H9 (cell line): Measurements from ENCODE around the gene MYMX. TPM values are rescaled to one million over a fixed set of nuclear protein-coding genes. Genes with fewer than 3 reads are reported as not detected.

Experiments used
- DNase-seq: peaks from one replicate; pipeline ENCODE4 v3.0.0-alpha.2; 2017
- H2AFZ ChIP-seq: one replicate; pipeline ENCODE4 v1.6.1; 2013; ENCODE audit warnings: mild to moderate bottlenecking, low read length, control low read depth, moderate library complexity
- H2AK5ac ChIP-seq: 2 replicates; pipeline ENCODE4 v1.6.1; 2013; ENCODE audit warnings: low read length, control low read depth, mixed read lengths; ENCODE audit not compliant: insufficient read length
- H2BK120ac ChIP-seq: one replicate; pipeline ENCODE4 v1.6.1; 2013; ENCODE audit warnings: low read depth, mild to moderate bottlenecking, low read length, control low read depth, inconsistent platforms; ENCODE audit not compliant: poor library complexity, severe bottlenecking
- H2BK12ac ChIP-seq: 2 replicates; pipeline ENCODE4 v1.6.1; 2013; ENCODE audit warnings: low read length, control low read depth, mixed read lengths, low read depth; ENCODE audit not compliant: insufficient read length
- H2BK15ac ChIP-seq: 2 replicates; pipeline ENCODE4 v1.6.1; 2013; ENCODE audit warnings: low read depth, low read length, control low read depth
- H2BK20ac ChIP-seq: one replicate; pipeline ENCODE4 v1.6.1; 2013; ENCODE audit warnings: low read depth, mild to moderate bottlenecking, low read length, control low read depth, inconsistent platforms; ENCODE audit not compliant: poor library complexity, severe bottlenecking
- H2BK5ac ChIP-seq: 2 replicates; pipeline ENCODE4 v1.6.1; 2013; ENCODE audit warnings: low read length, control low read depth, mixed read lengths; ENCODE audit not compliant: insufficient read length
- H3K14ac ChIP-seq: 2 replicates; pipeline ENCODE4 v1.6.1; 2013; ENCODE audit warnings: low read length, control low read depth; ENCODE audit not compliant: insufficient read depth
- H3K18ac ChIP-seq: 2 replicates; pipeline ENCODE4 v1.6.1; 2013; ENCODE audit warnings: low read depth, mild to moderate bottlenecking, mixed read lengths, low read length, control low read depth; ENCODE audit not compliant: insufficient read length
- H3K23ac ChIP-seq: 2 replicates; pipeline ENCODE4 v1.6.1; 2013; ENCODE audit warnings: low read length, control low read depth, mixed read lengths, low read depth; ENCODE audit not compliant: insufficient read length
- H3K23me2 ChIP-seq: 2 replicates; pipeline ENCODE4 v1.6.1; 2013; ENCODE audit warnings: low read depth, mild to moderate bottlenecking, mixed read lengths, low read length, control low read depth; ENCODE audit not compliant: insufficient read length, poor library complexity, severe bottlenecking
- H3K27ac ChIP-seq: 2 replicates; pipeline ENCODE4 v1.5.1; 2013; ENCODE audit warnings: low read length, control low read depth, mixed read lengths, low read depth; ENCODE audit not compliant: insufficient read length
- H3K27me3 ChIP-seq: 2 replicates; pipeline ENCODE4 v1.6.1; 2013; ENCODE audit warnings: low read length, control low read depth, inconsistent platforms; ENCODE audit not compliant: insufficient read depth
- H3K4ac ChIP-seq: 2 replicates; pipeline ENCODE4 v1.6.1; 2013; ENCODE audit warnings: low read depth, mild to moderate bottlenecking, control low read depth, inconsistent platforms, low read length, moderate library complexity
- H3K4me1 ChIP-seq: 2 replicates; pipeline ENCODE4 v1.6.1; 2013; ENCODE audit warnings: low read length, control low read depth, inconsistent platforms; ENCODE audit not compliant: insufficient read depth
- H3K4me2 ChIP-seq: 2 replicates; pipeline ENCODE4 v1.6.1; 2013; ENCODE audit warnings: low read length, control low read depth, mixed read lengths; ENCODE audit not compliant: insufficient read length, insufficient read depth
- H3K56ac ChIP-seq: 2 replicates; pipeline ENCODE4 v1.6.1; 2013; ENCODE audit warnings: low read depth, mild to moderate bottlenecking, mixed read lengths, low read length, control low read depth; ENCODE audit not compliant: insufficient read length
- H3K79me1 ChIP-seq: 2 replicates; pipeline ENCODE4 v1.6.1; 2013; ENCODE audit warnings: low read depth, mild to moderate bottlenecking, moderate library complexity, low read length, control low read depth, inconsistent platforms; ENCODE audit not compliant: insufficient read depth, poor library complexity, severe bottlenecking
- H3K79me2 ChIP-seq: 2 replicates; pipeline ENCODE4 v1.6.1; 2013; ENCODE audit warnings: low read length, control low read depth, inconsistent platforms; ENCODE audit not compliant: insufficient read depth
- H3K9ac ChIP-seq: 2 replicates; pipeline ENCODE4 v1.6.1; 2013; ENCODE audit warnings: low read length, control low read depth, mixed read lengths; ENCODE audit not compliant: insufficient read length; ENCODE audit errors: extremely low read depth
- H3K9me3 ChIP-seq: one replicate; pipeline ENCODE4 v1.6.1; 2013; ENCODE audit warnings: low read depth, low read length, inconsistent platforms; ENCODE audit not compliant: control insufficient read depth
- H3T11ph ChIP-seq: one replicate; pipeline ENCODE4 v1.6.1; 2013; ENCODE audit warnings: mild to moderate bottlenecking, low read length, control low read depth, inconsistent platforms
- H4K20me1 ChIP-seq: one replicate; pipeline ENCODE4 v1.6.1; 2013; ENCODE audit not compliant: control insufficient read depth, insufficient read length, insufficient read depth
- H4K5ac ChIP-seq: 2 replicates; pipeline ENCODE4 v1.6.1; 2013; ENCODE audit warnings: low read depth, mild to moderate bottlenecking, mixed read lengths, low read length, control low read depth; ENCODE audit not compliant: insufficient read length
- H4K8ac ChIP-seq: replicated peaks from 2 replicates; pipeline ENCODE4 v1.6.1; 2013; ENCODE audit warnings: low read length, control low read depth, mixed read lengths, low read depth; ENCODE audit not compliant: insufficient read length
- H4K91ac ChIP-seq: 2 replicates; pipeline ENCODE4 v1.6.1; 2013; ENCODE audit warnings: low read depth, mild to moderate bottlenecking, moderate library complexity, mixed read lengths, low read length, control low read depth; ENCODE audit not compliant: insufficient read length
- H3K27ac Mint-ChIP-seq, 3 experiments: 2 replicates in 2 of 3; 3 replicates in 1 of 3; pipeline ENCODE4 v1.8.0; 2020 to 2021; ENCODE audit warnings: mixed read lengths in 3 of 3, mild to moderate bottlenecking in 1 of 3, moderate library complexity in 1 of 3
- H3K27me3 Mint-ChIP-seq: 2 replicates; pipeline ENCODE4 v1.8.0; 2021; ENCODE audit warnings: low read depth, mild to moderate bottlenecking, moderate library complexity, mixed read lengths
- H3K36me3 Mint-ChIP-seq, 3 experiments: 2 replicates in 2 of 3; 3 replicates in 1 of 3; pipeline ENCODE4 v1.8.0; 2020 to 2021; ENCODE audit warnings: low read depth in 3 of 3, mixed read lengths in 3 of 3; ENCODE audit not compliant: insufficient read depth in 1 of 3
- H3K4me1 Mint-ChIP-seq, 2 experiments: 2 replicates each; pipeline ENCODE4 v1.8.0; 2020; ENCODE audit warnings: mixed read lengths in 2 of 2
- H3K4me3 Mint-ChIP-seq, 2 experiments: 2 replicates in 1 of 2; 3 replicates in 1 of 2; pipeline ENCODE4 v1.8.0; 2020 to 2021; ENCODE audit warnings: mild to moderate bottlenecking in 2 of 2, mixed read lengths in 2 of 2, moderate library complexity in 1 of 2
- H3K9me3 Mint-ChIP-seq, 2 experiments: 2 replicates in 1 of 2; 3 replicates in 1 of 2; pipeline ENCODE4 v1.8.0; 2020; ENCODE audit warnings: mild to moderate bottlenecking in 2 of 2, mixed read lengths in 2 of 2, moderate library complexity in 1 of 2
- WGBS: extraction: QIAGEN DNeasy Blood & Tissue Kit; methylation state at CpG from one replicate; pipeline ENCODE4 v1.1.7; 2013; ENCODE audit warnings: missing lambda C conversion rate, low lambda C conversion rate, mixed read lengths; ENCODE audit not compliant: insufficient read length; ENCODE audit errors: extremely low coverage; 5-methylcytosine and 5-hydroxymethylcytosine counted together
- total RNA-seq: library from RNA; stranded (reverse); gene quantifications from 2 replicates; pipeline ENCODE4 v1.2.1, GENCODE V29; 2021
- TF ChIP-seq, protein P1 (sequence below): fragments of 200-600 bp; sonication (generic); conservative IDR thresholded peaks from 3 replicates; pipeline ENCODE4 v1.8.0; 2021; ENCODE audit warnings: antibody characterized with exemption, mild to moderate bottlenecking

Gene MYMX
- total RNA-seq, 1 experiment from 2014 or later, result 1.1 TPM

DNA sequence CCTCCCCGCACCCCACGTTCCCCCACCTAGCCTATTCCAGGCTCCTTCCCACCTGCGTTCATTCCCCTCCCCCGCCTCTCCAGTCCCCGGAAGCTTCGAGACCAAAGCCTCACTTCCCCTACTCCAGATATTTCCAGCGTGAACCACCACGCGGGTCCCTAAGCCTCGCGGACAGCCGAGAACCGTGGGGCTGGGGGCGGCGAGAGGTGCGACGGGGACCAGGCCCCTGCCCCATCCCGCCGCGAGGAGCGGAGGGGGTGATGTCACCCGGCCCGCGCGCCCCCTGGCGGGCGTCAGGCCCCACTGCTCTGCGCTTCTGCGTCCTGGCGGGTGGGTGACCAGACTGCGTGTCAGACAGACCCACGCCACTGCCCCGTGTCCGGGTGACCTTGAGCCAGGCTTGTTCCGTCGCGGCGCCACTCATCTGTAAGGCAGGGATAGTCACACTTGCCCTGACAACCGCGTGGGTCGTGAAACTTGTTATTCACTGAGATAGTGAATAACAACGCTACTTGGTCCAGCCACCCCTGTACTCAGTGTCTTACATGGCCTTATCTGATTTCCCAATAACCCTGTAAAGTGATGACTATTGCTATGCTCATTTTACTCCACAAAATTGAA lies 21.2 kb downstream of the MYMX start:
- TF ChIP-seq, protein P1, sequence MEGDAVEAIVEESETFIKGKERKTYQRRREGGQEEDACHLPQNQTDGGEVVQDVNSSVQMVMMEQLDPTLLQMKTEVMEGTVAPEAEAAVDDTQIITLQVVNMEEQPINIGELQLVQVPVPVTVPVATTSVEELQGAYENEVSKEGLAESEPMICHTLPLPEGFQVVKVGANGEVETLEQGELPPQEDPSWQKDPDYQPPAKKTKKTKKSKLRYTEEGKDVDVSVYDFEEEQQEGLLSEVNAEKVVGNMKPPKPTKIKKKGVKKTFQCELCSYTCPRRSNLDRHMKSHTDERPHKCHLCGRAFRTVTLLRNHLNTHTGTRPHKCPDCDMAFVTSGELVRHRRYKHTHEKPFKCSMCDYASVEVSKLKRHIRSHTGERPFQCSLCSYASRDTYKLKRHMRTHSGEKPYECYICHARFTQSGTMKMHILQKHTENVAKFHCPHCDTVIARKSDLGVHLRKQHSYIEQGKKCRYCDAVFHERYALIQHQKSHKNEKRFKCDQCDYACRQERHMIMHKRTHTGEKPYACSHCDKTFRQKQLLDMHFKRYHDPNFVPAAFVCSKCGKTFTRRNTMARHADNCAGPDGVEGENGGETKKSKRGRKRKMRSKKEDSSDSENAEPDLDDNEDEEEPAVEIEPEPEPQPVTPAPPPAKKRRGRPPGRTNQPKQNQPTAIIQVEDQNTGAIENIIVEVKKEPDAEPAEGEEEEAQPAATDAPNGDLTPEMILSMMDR, result peak; percentile 99
- peaks cover 35 to 38% of the 10 kb centered on the region in 2 experiments for H3K4me1 Mint-ChIP-seq
- no peak overlapping the region for H3K4ac ChIP-seq
- H3K9ac ChIP-seq, result peak overlapping the region; percentile 16
- peak overlapping the region; percentile 22 for H3K18ac ChIP-seq
- no peak overlapping the region for H4K8ac ChIP-seq
- H3K4me1 ChIP-seq, result no peaks in the 10 kb centered on the region; the same call in 1 of the 2 replicates
- no peak overlapping the region for H3K56ac ChIP-seq
- H3K9me3 ChIP-seq, result no peaks in the 10 kb centered on the region
- no peak overlapping the region for H2BK120ac ChIP-seq
- no peaks in the 10 kb centered on the region for H3K79me2 ChIP-seq
- no peak overlapping the region; the same call in 1 of the 2 replicates for H3K14ac ChIP-seq
- peaks cover 16% of the 10 kb centered on the region for H3K27me3 Mint-ChIP-seq
- no peak overlapping the region for H2BK5ac ChIP-seq
- peaks cover 3% of the 10 kb centered on the region for H3K23me2 ChIP-seq
- no peak overlapping the region for H2AFZ ChIP-seq
- no peak overlapping the region for H2BK12ac ChIP-seq
- H3K27me3 ChIP-seq, result no peaks in the 10 kb centered on the region
- H3K27ac Mint-ChIP-seq, result peak overlapping the region in 2 of 3 experiments; percentile 94 to 97; a peak in 4 of 7 replicates
- peaks cover 13 to 27% (median 25%) of the 10 kb centered on the region in 3 experiments; a peak in 6 of 7 replicates for H3K36me3 Mint-ChIP-seq
- H4K5ac ChIP-seq, result no peak overlapping the region
- no peak overlapping the region for H3T11ph ChIP-seq
- no peak overlapping the region for H2BK20ac ChIP-seq
- H2AK5ac ChIP-seq, result no peak overlapping the region
- no peak overlapping the region for H2BK15ac ChIP-seq
- no peak overlapping the region for H4K91ac ChIP-seq
- H4K20me1 ChIP-seq, result no peaks in the 10 kb centered on the region
- WGBS, result no CpG with 5 or more reads among the region's 42 CpGs
- no peak overlapping the region for H3K27ac ChIP-seq
- no peak overlapping the region for H3K23ac ChIP-seq
- H3K9me3 Mint-ChIP-seq, result no peaks in the 10 kb centered on the region
- H3K79me1 ChIP-seq, result no peaks in the 10 kb centered on the region
- peak; percentile 69 for DNase-seq
- H3K4me3 Mint-ChIP-seq, result peak overlapping the region; percentile 71 to 84
- H3K4me2 ChIP-seq, result peak overlapping the region; percentile 21
